Mesendoderm (in vitro differentiated cells): ENCODE results near the gene TLE2. TPM values are rescaled to one million over a fixed set of nuclear protein-coding genes. Genes with fewer than 3 reads are reported as not detected.
A peak's percentile ranks its signal among the peaks of the same experiment; 100 is the strongest.

ENCODE experiments used
- DNase-seq: peaks from one replicate; pipeline ENCODE4 v3.0.0; 2013
- H2AK5ac ChIP-seq: 2 replicates; pipeline ENCODE4 v1.6.1; 2013; ENCODE audit warnings: low read length, inconsistent platforms
- H2BK120ac ChIP-seq: 2 replicates; pipeline ENCODE4 v1.6.1; 2013; ENCODE audit warnings: low read depth, mild to moderate bottlenecking, low read length, moderate library complexity, mixed read lengths
- H2BK15ac ChIP-seq: replicated peaks from 2 replicates; pipeline ENCODE4 v1.6.1; 2013; ENCODE audit warnings: low read depth, mild to moderate bottlenecking, moderate library complexity
- H2BK5ac ChIP-seq: 2 replicates; pipeline ENCODE4 v1.6.1; 2013; ENCODE audit warnings: low read length, inconsistent platforms
- H3K18ac ChIP-seq: 2 replicates; pipeline ENCODE4 v1.6.1; 2013; ENCODE audit warnings: mild to moderate bottlenecking, low read length, mixed read lengths
- H3K23ac ChIP-seq: one replicate; pipeline ENCODE4 v1.6.1; 2013; ENCODE audit warnings: low read length
- H3K27ac ChIP-seq: 2 replicates; pipeline ENCODE4 v1.5.1; 2013; ENCODE audit warnings: low read depth, mild to moderate bottlenecking, inconsistent platforms, low read length, moderate library complexity
- H3K27me3 ChIP-seq: 2 replicates; pipeline ENCODE4 v1.6.1; 2013; ENCODE audit warnings: low read length, control low read depth, mild to moderate bottlenecking, inconsistent platforms; ENCODE audit not compliant: insufficient read depth, poor library complexity
- H3K36me3 ChIP-seq: 2 replicates; pipeline ENCODE4 v1.6.1; 2013; ENCODE audit warnings: low read length, inconsistent platforms; ENCODE audit not compliant: control insufficient read depth, insufficient read depth
- H3K4ac ChIP-seq: one replicate; pipeline ENCODE4 v1.6.1; 2013; ENCODE audit warnings: low read depth, mild to moderate bottlenecking, low read length, moderate library complexity
- H3K4me1 ChIP-seq: 2 replicates; pipeline ENCODE4 v1.6.1; 2013; ENCODE audit warnings: low read depth, low read length, inconsistent platforms; ENCODE audit not compliant: control insufficient read depth
- H3K4me2 ChIP-seq: 2 replicates; pipeline ENCODE4 v1.6.1; 2013; ENCODE audit warnings: low read length
- H3K4me3 ChIP-seq: 2 replicates; pipeline ENCODE4 v1.5.1; 2013; ENCODE audit warnings: mild to moderate bottlenecking, low read length
- H3K56ac ChIP-seq: one replicate; pipeline ENCODE4 v1.6.1; 2013; ENCODE audit warnings: low read length
- H3K79me1 ChIP-seq: 2 replicates; pipeline ENCODE4 v1.6.1; 2013; ENCODE audit warnings: low read length, inconsistent platforms
- H3K79me2 ChIP-seq: 2 replicates; pipeline ENCODE4 v1.6.1; 2013; ENCODE audit warnings: mild to moderate bottlenecking, low read length; ENCODE audit not compliant: control insufficient read depth, insufficient read depth
- H3K9ac ChIP-seq: 2 replicates; pipeline ENCODE4 v1.6.1; 2013; ENCODE audit warnings: low read length, inconsistent platforms
- H4K5ac ChIP-seq: one replicate; pipeline ENCODE4 v1.6.1; 2013; ENCODE audit warnings: low read length
- H4K8ac ChIP-seq: one replicate; pipeline ENCODE4 v1.6.1; 2013; ENCODE audit warnings: low read depth, mild to moderate bottlenecking, control low read depth, low read length, moderate library complexity
- WGBS: extraction: QIAGEN DNeasy Blood & Tissue Kit; methylation state at CpG from one replicate; pipeline ENCODE4 v1.1.7; 2013; ENCODE audit warnings: low lambda C conversion rate, missing lambda C conversion rate; ENCODE audit not compliant: insufficient coverage; ENCODE audit errors: extremely low coverage; 5-methylcytosine and 5-hydroxymethylcytosine counted together
- polyA plus RNA-seq, 2 experiments: library from polyadenylated mRNA; stranded (reverse); fragments of 200-250 nt; gene quantifications; one replicate each; pipeline ENCODE4 v1.2.3, GENCODE V29; 2013

Gene TLE2
- polyA plus RNA-seq (2013, experiment 1 of 2): 1.7 TPM
- polyA plus RNA-seq (2013, experiment 2 of 2): 1.8 TPM

DNA sequence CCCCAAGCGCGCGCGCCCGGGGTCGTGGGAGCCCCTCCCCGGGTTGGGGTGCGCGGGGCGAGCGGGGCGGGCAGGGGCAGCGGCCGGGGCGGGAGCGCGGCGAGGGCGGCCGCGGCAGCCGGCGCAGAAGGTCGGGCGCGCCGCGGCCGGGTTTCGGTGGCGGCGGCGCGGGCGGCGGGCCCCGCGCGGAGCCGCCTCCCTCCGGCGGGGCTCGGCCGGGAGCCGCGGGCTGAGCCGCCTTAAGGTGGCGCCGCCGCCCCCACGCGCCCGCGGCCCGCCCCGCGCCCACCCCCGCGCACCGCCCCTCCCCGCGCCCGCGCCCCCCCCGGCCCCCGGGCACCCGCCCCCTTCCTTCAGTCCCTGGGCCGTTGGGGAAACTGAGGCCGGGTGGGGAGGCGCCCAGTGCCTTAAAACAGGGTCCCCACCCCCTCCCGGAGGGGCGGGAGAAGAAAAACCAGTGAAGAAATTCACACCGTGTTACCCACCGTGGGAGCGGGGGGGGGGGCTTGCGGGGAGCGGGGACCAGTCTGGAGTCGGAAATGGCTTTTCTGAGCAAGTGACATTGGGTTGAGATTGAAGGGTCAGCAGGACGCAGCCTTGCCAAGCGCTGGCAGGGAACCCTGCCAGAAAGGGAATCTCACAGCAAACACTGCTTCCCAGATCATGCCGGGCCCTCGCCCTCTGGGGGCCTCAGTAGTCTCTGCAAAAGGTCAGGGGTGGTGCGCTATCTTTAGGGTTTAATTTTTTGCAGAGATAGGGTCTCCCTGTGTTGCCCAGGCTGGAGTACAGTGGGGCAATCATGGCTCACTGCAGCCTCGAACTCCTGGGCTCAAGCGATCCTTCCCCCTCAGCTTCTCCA, at the start of gene TLE2:
TSS of gene TLE2 (minus strand) at position 216 of the 859 bp plus-strand sequence. CDS start 376 bp downstream, outside the sequence.
- Histone ChIP-seq H4K8ac (no peak within 1 kb of the TSS), H3K4me1 (peaks cover 10% of the 10 kb centered on the region), H2BK15ac (no peak within 1 kb of the TSS), H3K27me3 (peaks cover 11% of the 10 kb centered on the region), H3K79me1 (no peaks in the 10 kb centered on the region), H3K79me2 (no peaks in the 10 kb centered on the region), H3K9ac (peak within 1 kb of the TSS; percentile 36), H3K4me2 (peak within 1 kb of the TSS; percentile 42), H4K5ac (no peak within 1 kb of the TSS), H2BK120ac (peak within 1 kb of the TSS; percentile 30), H3K56ac (peak within 1 kb of the TSS; percentile 42), H3K36me3 (no peaks in the 10 kb centered on the region), H3K23ac (no peak within 1 kb of the TSS), H2BK5ac (no peak within 1 kb of the TSS), H3K4me3 (no peak within 1 kb of the TSS), H3K18ac (peak within 1 kb of the TSS; percentile 88), H3K27ac (no peak within 1 kb of the TSS), H3K4ac (peak within 1 kb of the TSS; percentile 18), H2AK5ac (no peak within 1 kb of the TSS)
- WGBS: no CpG with 5 or more reads among the region's 85 CpGs
- no peak for DNase-seq

GRCh38 chr19:3075605-3076431, 46.7 kb upstream of the TLE2 start:
- no peak overlapping the region for H3K4ac ChIP-seq
- H3K27ac ChIP-seq: no peak overlapping the region
- DNase-seq: no peak
- no peaks in the 10 kb centered on the region for H3K36me3 ChIP-seq
- H3K4me3 ChIP-seq: no peak overlapping the region
- no peak overlapping the region for H3K56ac ChIP-seq
- no peak overlapping the region for H4K5ac ChIP-seq
- no peak overlapping the region for H2AK5ac ChIP-seq
- no peak overlapping the region for H2BK5ac ChIP-seq
- no peak overlapping the region for H3K4me2 ChIP-seq
- H3K79me2 ChIP-seq: no peaks in the 10 kb centered on the region
- H2BK15ac ChIP-seq: no peak overlapping the region
- no peaks in the 10 kb centered on the region for H3K27me3 ChIP-seq
- H3K4me1 ChIP-seq: no peaks in the 10 kb centered on the region
- no peak overlapping the region for H3K23ac ChIP-seq
- H4K8ac ChIP-seq: no peak overlapping the region
- H3K18ac ChIP-seq: no peak overlapping the region
- no CpG with 5 or more reads among the region's 41 CpGs for WGBS
- no peak overlapping the region for H3K9ac ChIP-seq
- no peaks in the 10 kb centered on the region for H3K79me1 ChIP-seq
- H2BK120ac ChIP-seq: no peak overlapping the region

DNA sequence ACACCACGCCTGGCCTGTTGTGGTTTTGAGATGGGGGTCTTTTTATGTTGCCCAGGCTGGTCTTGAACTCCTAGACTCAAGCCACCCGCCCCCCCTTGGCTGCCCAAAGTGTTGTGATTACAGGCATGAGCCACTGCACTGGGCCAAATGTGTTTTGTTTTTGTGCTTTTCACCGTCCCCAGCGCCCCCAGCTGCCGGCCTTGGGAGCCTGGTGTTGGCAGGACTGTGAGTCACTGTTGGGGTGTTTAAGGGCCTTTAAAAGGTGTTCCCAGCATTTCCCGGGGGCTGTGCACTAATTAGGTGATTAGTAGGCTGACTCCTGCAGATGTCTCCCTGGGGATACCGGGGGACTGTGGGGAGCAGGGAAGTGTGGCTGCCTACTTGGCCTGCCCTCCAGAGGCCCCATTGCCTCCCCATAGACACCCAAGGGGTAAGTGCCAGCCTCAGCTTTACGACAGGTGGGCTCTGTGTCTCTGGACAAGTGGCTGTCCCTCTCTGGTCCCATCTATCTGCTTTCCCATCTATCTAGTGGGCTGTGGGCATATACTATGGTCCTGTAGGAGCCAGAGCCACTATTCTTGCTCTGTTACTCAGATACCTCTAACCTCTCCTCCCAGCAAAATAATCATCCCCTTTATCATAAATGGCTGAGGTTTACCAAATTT, 45.0 kb upstream of the TLE2 start:
- DNase-seq: no peak
- no peak overlapping the region for H4K8ac ChIP-seq
- no peaks in the 10 kb centered on the region for H3K27me3 ChIP-seq
- no peak overlapping the region for H2BK120ac ChIP-seq
- no peaks in the 10 kb centered on the region for H3K79me2 ChIP-seq
- no peak overlapping the region for H3K4me2 ChIP-seq
- no peak overlapping the region for H3K9ac ChIP-seq
- H3K27ac ChIP-seq: no peak overlapping the region
- no peak overlapping the region for H2AK5ac ChIP-seq
- H3K23ac ChIP-seq: no peak overlapping the region
- no peak overlapping the region for H2BK15ac ChIP-seq
- H3K79me1 ChIP-seq: no peaks in the 10 kb centered on the region
- no peak overlapping the region for H4K5ac ChIP-seq
- H3K4me1 ChIP-seq: no peaks in the 10 kb centered on the region
- H3K4me3 ChIP-seq: no peak overlapping the region
- no peak overlapping the region for H3K56ac ChIP-seq
- H3K36me3 ChIP-seq: no peaks in the 10 kb centered on the region
- WGBS: no CpG with 5 or more reads among the region's 8 CpGs
- H3K18ac ChIP-seq: no peak overlapping the region
- no peak overlapping the region for H3K4ac ChIP-seq
- no peak overlapping the region for H2BK5ac ChIP-seq

- Histone ChIP-seq H2BK120ac (no peak overlapping the region), H3K18ac (no peak overlapping the region), H3K23ac (no peak overlapping the region), H3K79me1 (no peaks in the 10 kb centered on the region), H3K4me3 (no peak overlapping the region), H2BK5ac (no peak overlapping the region), H3K4me1 (no peaks in the 10 kb centered on the region), H2AK5ac (no peak overlapping the region), H4K5ac (no peak overlapping the region), H3K4ac (no peak overlapping the region), H4K8ac (no peak overlapping the region), H3K36me3 (no peaks in the 10 kb centered on the region), H3K9ac (no peak overlapping the region), H3K27ac (no peak overlapping the region), H2BK15ac (no peak overlapping the region), H3K79me2 (no peaks in the 10 kb centered on the region), H3K4me2 (no peak overlapping the region), H3K56ac (no peak overlapping the region), H3K27me3 (no peaks in the 10 kb centered on the region)
- DNase-seq: peak; percentile 79
- WGBS: no CpG with 5 or more reads among the region's 3 CpGs
Measured at GRCh38 chr19:3073159-3073563, 44.1 kb upstream of the TLE2 start.

DNA sequence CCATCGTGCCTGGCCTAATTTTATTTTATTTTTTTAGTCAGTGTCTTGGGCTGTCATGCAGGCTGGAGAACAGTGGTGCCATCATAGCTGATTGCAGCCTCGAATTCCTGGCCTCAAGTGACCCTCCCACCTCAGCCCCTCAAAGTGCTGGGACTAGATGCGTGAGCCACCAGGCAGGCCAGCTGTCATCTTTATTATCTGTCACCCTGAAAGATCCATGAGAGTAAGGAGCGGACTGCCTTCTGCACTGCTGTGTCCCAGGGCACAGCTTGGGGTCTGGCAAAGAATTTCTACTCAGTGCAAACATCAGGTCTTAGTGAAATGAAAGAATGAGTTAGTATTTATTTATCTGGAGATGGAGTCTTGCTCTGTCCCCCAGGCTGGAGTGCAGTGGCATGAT, 42.7 kb upstream of the TLE2 start:
- WGBS: no CpG with 5 or more reads among the region's 4 CpGs

More for the DNA sequence above, 42.7 kb upstream of the TLE2 start:
- Histone ChIP-seq H3K18ac (no peak overlapping the region), H2AK5ac (no peak overlapping the region), H3K9ac (no peak overlapping the region), H3K4me2 (no peak overlapping the region), H3K4me3 (no peak overlapping the region), H2BK15ac (no peak overlapping the region), H3K79me2 (no peaks in the 10 kb centered on the region), H3K27me3 (no peaks in the 10 kb centered on the region), H2BK120ac (no peak overlapping the region), H3K4ac (no peak overlapping the region), H3K79me1 (no peaks in the 10 kb centered on the region), H3K4me1 (no peaks in the 10 kb centered on the region), H4K8ac (no peak overlapping the region), H3K56ac (no peak overlapping the region), H2BK5ac (no peak overlapping the region), H3K23ac (no peak overlapping the region), H3K36me3 (no peaks in the 10 kb centered on the region), H4K5ac (no peak overlapping the region), H3K27ac (no peak overlapping the region)
- no peak for DNase-seq
